Stimulated activated naive B cell treated with anti-CD40 and anti-IgM and Interleukin-4, amounts not matched to agents 10 μg/mL and 1 μg/mL and 100 μg/mL, for 72 hours (primary cell): ENCODE data around the gene IRF2BP2.

ENCODE experiments used
- ATAC-seq, 2 donors: fragments of 150-1000 bp; cut with Tn5 transposase; replicated peaks; 2 replicates each; pipeline ENCODE4 v1.10.0; 2021; ENCODE audit warnings: moderate library complexity in 1 of 2
- DNase-seq: peaks from one replicate; pipeline ENCODE4 v3.0.0; 2021
- H3K27ac Mint-ChIP-seq: one replicate; pipeline ENCODE4 v1.8.0; 2022; ENCODE audit warnings: mild to moderate bottlenecking, mixed read lengths
- H3K27me3 Mint-ChIP-seq, 2 donors: one replicate each; pipeline ENCODE4 v1.8.0; 2022; ENCODE audit warnings: mixed read lengths in 2 of 2
- H3K36me3 Mint-ChIP-seq, 2 donors: one replicate each; pipeline ENCODE4 v1.8.0; 2022; ENCODE audit warnings: mixed read lengths in 2 of 2, mild to moderate bottlenecking in 1 of 2
- H3K4me1 Mint-ChIP-seq, 2 donors: one replicate each; pipeline ENCODE4 v1.8.0; 2022; ENCODE audit warnings: mixed read lengths in 2 of 2, mild to moderate bottlenecking in 1 of 2
- H3K4me3 Mint-ChIP-seq, 2 donors: one replicate each; pipeline ENCODE4 v1.8.0; 2022; ENCODE audit warnings: mild to moderate bottlenecking in 2 of 2, mixed read lengths in 2 of 2, moderate library complexity in 1 of 2
- H3K9me3 Mint-ChIP-seq, 2 donors: one replicate each; pipeline ENCODE4 v1.8.0; 2022; ENCODE audit warnings: mixed read lengths in 2 of 2, mild to moderate bottlenecking in 1 of 2

The IRF2BP2 gene

DNA sequence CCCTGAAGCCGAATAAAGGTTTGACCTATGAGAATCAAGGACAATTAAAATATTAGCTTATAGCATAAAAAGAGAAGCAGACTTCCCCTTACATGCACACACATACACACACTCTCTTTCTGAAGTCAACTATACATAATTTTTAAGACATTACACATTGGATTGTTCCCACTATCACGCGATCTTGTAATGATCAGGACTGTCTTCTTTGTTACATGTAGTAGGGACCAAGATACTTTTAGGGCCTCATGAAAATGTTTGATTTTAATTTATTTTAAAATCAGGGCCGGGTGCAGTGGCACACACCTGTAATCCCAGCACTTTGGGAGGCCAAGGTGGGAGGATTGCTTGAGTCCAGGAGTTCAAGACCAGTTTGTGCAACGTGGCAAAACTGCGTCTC lies 16.4 kb upstream of the IRF2BP2 start:
- Mint-ChIP-seq H3K4me3 (no peak overlapping the region), H3K36me3 (no peaks in the 10 kb centered on the region), H3K9me3 (no peaks in the 10 kb centered on the region), H3K4me1 (peaks cover 17 to 18% of the 10 kb centered on the region in 2 donors), H3K27ac (no peak overlapping the region), H3K27me3 (no peaks in the 10 kb centered on the region)
- ATAC-seq (no peak), DNase-seq (no peak)

DNA sequence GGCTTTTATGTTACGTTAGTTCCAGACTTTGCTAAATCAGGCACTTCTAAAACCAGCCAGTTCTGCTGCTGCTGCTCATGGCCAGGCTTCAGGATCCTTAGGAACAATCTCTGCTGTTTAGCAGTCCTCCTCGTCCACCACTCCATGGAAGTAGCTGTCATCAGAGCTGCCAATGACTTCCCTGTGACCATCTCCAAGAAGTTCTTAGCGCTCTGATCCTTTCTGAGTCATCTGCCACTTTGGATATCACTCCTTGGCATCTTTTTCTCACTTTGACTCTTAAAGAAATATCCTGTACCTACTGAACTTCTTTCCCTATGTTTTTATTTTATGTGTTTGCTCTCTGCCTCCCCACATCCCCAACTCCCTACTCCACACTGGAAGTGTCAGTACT lies 14.7 kb upstream of the IRF2BP2 start:
- Mint-ChIP-seq H3K4me1 (peaks cover 21 to 24% of the 10 kb centered on the region in 2 donors), H3K9me3 (no peaks in the 10 kb centered on the region), H3K27ac (no peak overlapping the region), H3K4me3 (no peak overlapping the region), H3K36me3 (no peaks in the 10 kb centered on the region), H3K27me3 (no peaks in the 10 kb centered on the region)
- DNase-seq, result no peak
- ATAC-seq, result no peak

GRCh38 chr1:234621657-234622335 lies 11.8 kb upstream of the IRF2BP2 start:
- DNase-seq (no peak), ATAC-seq (no peak)
- Mint-ChIP-seq H3K36me3 (no peaks in the 10 kb centered on the region), H3K4me1 (peaks cover 14 to 23% of the 10 kb centered on the region in 2 donors), H3K27ac (no peak overlapping the region), H3K27me3 (no peaks in the 10 kb centered on the region), H3K9me3 (no peaks in the 10 kb centered on the region), H3K4me3 (no peak overlapping the region)

GRCh38 chr1:234621127-234621468 lies 11.1 kb upstream of the IRF2BP2 start:
- Mint-ChIP-seq H3K9me3 (no peaks in the 10 kb centered on the region), H3K4me3 (no peak overlapping the region)

GRCh38 chr1:234620272-234621126 lies 10.5 kb upstream of the IRF2BP2 start:
- Mint-ChIP-seq H3K27ac (no peak overlapping the region), H3K27me3 (no peaks in the 10 kb centered on the region), H3K36me3 (no peaks in the 10 kb centered on the region), H3K4me1 (peaks cover 15 to 26% of the 10 kb centered on the region in 2 donors), H3K9me3 (no peaks in the 10 kb centered on the region), H3K4me3 (no peak overlapping the region)
- ATAC-seq (no peak), DNase-seq (no peak)

More at GRCh38 chr1:234621127-234621468, 11.1 kb upstream of the IRF2BP2 start:
- Mint-ChIP-seq H3K36me3 (no peaks in the 10 kb centered on the region), H3K27me3 (no peaks in the 10 kb centered on the region), H3K27ac (no peak overlapping the region), H3K4me1 (peaks cover 15 to 26% of the 10 kb centered on the region in 2 donors)
- DNase-seq, result no peak
- ATAC-seq, result no peak

DNA sequence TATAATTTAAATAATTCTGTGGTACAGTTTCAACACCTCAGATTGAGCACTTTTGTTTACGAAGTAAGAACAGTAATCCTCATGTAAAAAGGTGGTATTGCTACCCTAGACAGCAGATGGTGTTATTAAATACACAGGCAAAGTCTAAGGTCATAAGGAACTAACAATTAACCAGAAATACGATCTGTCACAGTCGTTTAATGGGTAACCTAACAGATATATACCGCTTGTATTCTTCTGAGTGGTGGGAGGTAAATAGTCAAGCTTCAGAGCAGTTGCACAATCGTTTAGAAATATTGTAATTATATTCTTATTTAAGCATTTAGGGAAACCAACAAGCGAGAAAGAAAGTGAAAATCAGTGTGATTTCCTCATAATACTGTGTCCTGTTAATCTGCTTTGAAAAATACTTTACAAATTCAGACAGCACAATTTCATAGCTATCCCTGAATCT lies 9.8 kb upstream of the IRF2BP2 start:
- no peak overlapping the region for H3K4me3 Mint-ChIP-seq
- no peak for ATAC-seq

GRCh38 chr1:234619071-234619480 lies 9.1 kb upstream of the IRF2BP2 start:
- Mint-ChIP-seq H3K4me3 (no peak overlapping the region), H3K9me3 (no peaks in the 10 kb centered on the region), H3K4me1 (peaks cover 8 to 20% of the 10 kb centered on the region in 2 donors), H3K36me3 (no peaks in the 10 kb centered on the region), H3K27me3 (no peaks in the 10 kb centered on the region), H3K27ac (no peak overlapping the region)
- no peak for DNase-seq
- no peak for ATAC-seq

More for the DNA sequence above, 9.8 kb upstream of the IRF2BP2 start:
- no peaks in the 10 kb centered on the region for H3K9me3 Mint-ChIP-seq
- DNase-seq, result no peak
- H3K27ac Mint-ChIP-seq, result no peak overlapping the region
- H3K27me3 Mint-ChIP-seq, result no peaks in the 10 kb centered on the region
- no peaks in the 10 kb centered on the region for H3K36me3 Mint-ChIP-seq
- peaks cover 13 to 26% of the 10 kb centered on the region in 2 donors for H3K4me1 Mint-ChIP-seq

DNA sequence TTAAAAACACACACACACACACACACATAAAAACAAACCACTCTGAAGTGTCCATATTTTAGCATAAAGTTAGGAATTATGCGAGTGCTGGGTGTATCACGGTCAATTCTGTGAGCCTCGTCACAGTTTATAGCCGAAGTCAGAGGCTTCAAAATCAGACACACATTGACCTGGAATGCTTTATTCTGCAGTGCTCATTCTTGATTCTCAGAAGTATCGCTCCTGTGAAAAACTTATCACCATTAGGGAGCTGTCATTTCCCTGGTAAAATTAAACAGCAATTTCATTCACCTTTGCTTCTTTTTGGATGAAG lies 8.7 kb upstream of the IRF2BP2 start:
- Mint-ChIP-seq H3K9me3 (no peaks in the 10 kb centered on the region), H3K27me3 (no peaks in the 10 kb centered on the region), H3K36me3 (no peaks in the 10 kb centered on the region), H3K4me1 (peaks cover 9 to 20% of the 10 kb centered on the region in 2 donors), H3K4me3 (no peak overlapping the region), H3K27ac (no peak overlapping the region)
- no peak for ATAC-seq
- no peak for DNase-seq

GRCh38 chr1:234617986-234618736 lies 8.2 kb upstream of the IRF2BP2 start:
- Mint-ChIP-seq H3K36me3 (no peaks in the 10 kb centered on the region), H3K9me3 (no peaks in the 10 kb centered on the region), H3K27me3 (no peaks in the 10 kb centered on the region), H3K4me3 (no peak overlapping the region), H3K4me1 (peaks cover 13 to 25% of the 10 kb centered on the region in 2 donors), H3K27ac (no peak overlapping the region)
- DNase-seq, result no peak
- no peak for ATAC-seq

DNA sequence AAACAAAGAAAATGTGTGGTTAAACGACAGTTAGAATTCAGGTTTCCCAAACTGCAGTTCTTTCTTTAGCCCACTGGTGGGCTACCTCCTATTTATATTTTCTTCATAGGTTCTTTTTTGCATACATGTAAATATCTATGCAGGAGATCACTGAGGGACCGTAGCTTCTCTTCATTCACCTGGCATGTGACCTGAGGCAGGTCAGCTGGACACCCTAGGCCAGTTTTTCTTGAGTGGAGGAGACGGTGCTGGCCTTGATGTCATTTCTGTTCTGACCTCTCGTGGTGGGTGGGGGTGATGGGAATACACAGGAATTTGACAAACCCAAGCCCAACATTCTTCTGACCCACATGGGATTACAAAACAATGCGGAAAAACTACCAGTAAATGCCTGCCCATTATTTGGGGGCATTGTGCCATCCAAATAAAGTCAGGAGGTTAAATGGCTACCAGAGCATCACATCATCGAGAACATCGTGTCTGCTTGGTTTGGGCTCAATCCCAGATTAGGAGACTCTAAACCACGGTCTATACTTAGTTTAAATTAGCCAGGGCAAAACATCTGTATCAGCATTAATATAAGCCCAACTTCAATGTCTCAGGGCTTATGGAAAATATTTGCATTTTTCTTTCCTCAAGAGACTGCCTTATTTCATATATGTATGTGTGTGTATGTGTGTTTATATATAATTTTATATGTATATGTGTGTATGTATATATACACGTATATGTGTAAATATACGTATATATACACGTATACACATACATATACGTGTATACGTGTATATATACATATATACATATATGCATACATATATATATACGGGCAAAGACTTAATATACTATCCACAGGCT lies 7.4 kb upstream of the IRF2BP2 start:
- Mint-ChIP-seq H3K4me3 (no peak overlapping the region), H3K4me1 (peaks cover 18 to 33% of the 10 kb centered on the region in 2 donors), H3K27ac (peak overlapping the region; percentile 25), H3K36me3 (no peaks in the 10 kb centered on the region), H3K27me3 (no peaks in the 10 kb centered on the region), H3K9me3 (no peaks in the 10 kb centered on the region)
- ATAC-seq, result no peak
- no peak for DNase-seq

DNA sequence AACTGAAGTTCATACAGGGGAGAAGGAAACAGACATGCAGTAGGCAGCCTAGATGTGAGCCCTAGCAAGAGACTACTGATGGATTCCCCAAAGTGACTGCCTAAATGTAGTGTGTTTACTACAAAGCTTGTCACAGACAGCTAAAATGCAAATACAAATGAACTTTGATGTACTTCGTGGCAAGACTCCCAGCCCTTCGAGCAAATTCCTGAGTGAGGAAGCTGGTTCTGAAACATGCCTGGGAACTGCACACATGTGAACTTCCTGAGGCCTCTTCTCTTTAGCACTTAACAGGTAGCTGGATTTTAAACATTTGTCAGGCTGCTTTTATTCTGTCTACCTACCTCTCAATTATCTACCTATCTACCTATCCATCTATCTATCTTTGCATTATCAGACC lies 6.7 kb upstream of the IRF2BP2 start:
- H3K4me1 Mint-ChIP-seq, result peaks cover 26 to 40% of the 10 kb centered on the region in 2 donors
- H3K27ac Mint-ChIP-seq, result no peak overlapping the region
- no peaks in the 10 kb centered on the region for H3K27me3 Mint-ChIP-seq
- ATAC-seq (no peak), DNase-seq (no peak)
- H3K36me3 Mint-ChIP-seq, result no peaks in the 10 kb centered on the region
- H3K4me3 Mint-ChIP-seq, result no peak overlapping the region
- H3K9me3 Mint-ChIP-seq, result no peaks in the 10 kb centered on the region

- no peaks in the 10 kb centered on the region for H3K27me3 Mint-ChIP-seq
- peaks cover 0 to 4% of the 10 kb centered on the region in 2 donors for H3K36me3 Mint-ChIP-seq
- no peak for DNase-seq
- H3K4me3 Mint-ChIP-seq, result no peak overlapping the region
- ATAC-seq, result no peak
- H3K4me1 Mint-ChIP-seq, result peaks cover 31 to 45% of the 10 kb centered on the region in 2 donors
- H3K9me3 Mint-ChIP-seq, result no peaks in the 10 kb centered on the region
- no peak overlapping the region for H3K27ac Mint-ChIP-seq
Measured at GRCh38 chr1:234614081-234614489, 4.1 kb upstream of the IRF2BP2 start.

DNA sequence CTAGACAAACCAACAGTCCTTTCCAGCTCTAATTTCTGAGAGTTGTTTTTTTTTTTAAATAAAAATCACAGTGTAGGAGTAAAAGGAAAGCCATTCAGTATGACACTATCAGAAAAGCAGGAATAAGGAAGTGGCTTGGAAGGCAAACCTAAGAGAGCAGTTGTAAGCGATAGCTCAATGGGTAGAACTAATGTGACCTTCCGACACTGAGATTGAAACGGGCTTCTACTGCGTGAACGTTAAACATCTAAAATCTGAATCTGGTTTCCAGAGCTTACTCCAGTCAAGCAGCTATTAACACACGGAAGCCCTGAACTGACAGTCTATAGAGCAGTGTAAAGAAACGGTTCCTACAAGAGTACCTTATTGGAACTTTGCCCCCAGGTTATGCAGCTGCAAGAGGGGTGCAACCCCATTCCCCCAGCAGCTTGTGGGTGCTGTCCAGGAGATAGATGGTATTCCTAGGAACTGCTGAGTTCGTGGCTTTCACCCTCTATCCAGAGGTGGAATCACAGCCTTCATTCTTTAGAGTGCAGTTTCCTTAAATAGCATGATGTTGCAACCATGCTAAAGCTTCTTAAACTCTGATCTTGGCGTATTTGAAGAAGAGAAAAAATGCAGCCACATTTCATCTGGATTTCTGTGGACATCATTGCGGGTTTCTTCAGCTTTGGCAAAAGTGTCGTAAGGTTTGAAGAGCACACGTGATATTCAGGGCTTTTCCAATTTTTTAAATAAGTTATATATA lies 3.3 kb upstream of the IRF2BP2 start:
- H3K9me3 Mint-ChIP-seq, result no peaks in the 10 kb centered on the region
- H3K4me1 Mint-ChIP-seq, result peaks cover 31 to 46% of the 10 kb centered on the region in 2 donors
- no peaks in the 10 kb centered on the region for H3K27me3 Mint-ChIP-seq
- H3K36me3 Mint-ChIP-seq, result peaks cover 2 to 6% of the 10 kb centered on the region in 2 donors
- no peak for DNase-seq
- H3K4me3 Mint-ChIP-seq, result peak overlapping the region; percentile 86 to 88
- H3K27ac Mint-ChIP-seq, result peak overlapping the region; percentile 100
- ATAC-seq, result no peak
